CD4-positive, CD25-positive, alpha-beta regulatory T cell (primary cell): ENCODE measurements around the gene CFAP299. TPM values are rescaled to one million over a fixed set of nuclear protein-coding genes. Genes with fewer than 3 reads are reported as not detected.

Experiments used
- ATAC-seq, 2 donors: fragments of 150-1000 bp; cut with Tn5 transposase; one replicate each; pipeline ENCODE4 v1.10.0; 2021; ENCODE audit warnings: low read depth in 2 of 2, moderate number of reproducible peaks in 2 of 2, moderate library complexity in 1 of 2
- DNase-seq, 3 donors: peaks; one replicate each; pipeline versions ENCODE4 v3.0.0 to v3.0.0-alpha.2; 2012 to 2022; ENCODE audit warnings: mixed read lengths in 1 of 3
- H3K27ac ChIP-seq: one replicate; pipeline ENCODE4 v1.7.0; 2013; ENCODE audit warnings: mild to moderate bottlenecking, low read length; ENCODE audit not compliant: insufficient read depth, poor library complexity, severe bottlenecking
- H3K27me3 ChIP-seq: one replicate; pipeline ENCODE4 v1.7.0; 2013; ENCODE audit warnings: low read length; ENCODE audit not compliant: control insufficient read depth, insufficient read depth
- H3K36me3 ChIP-seq: one replicate; pipeline ENCODE4 v1.7.0; 2013; ENCODE audit warnings: mild to moderate bottlenecking, low read length, moderate library complexity; ENCODE audit not compliant: control insufficient read depth, insufficient read depth
- H3K4me1 ChIP-seq: 2 replicates; pipeline ENCODE4 v1.7.0; 2013; ENCODE audit warnings: mild to moderate bottlenecking, low read length; ENCODE audit not compliant: insufficient read depth, control insufficient read depth, poor library complexity, severe bottlenecking
- H3K4me3 ChIP-seq: one replicate; pipeline ENCODE4 v1.7.0; 2013; ENCODE audit warnings: low read depth, mild to moderate bottlenecking, low read length, moderate library complexity
- H3K9me3 ChIP-seq, 2 experiments: 1 replicate in 1 of 2; 2 replicates in 1 of 2; pipeline ENCODE4 v1.7.0; 2013; ENCODE audit warnings: low read length in 2 of 2, mild to moderate bottlenecking in 1 of 2, moderate library complexity in 1 of 2; ENCODE audit not compliant: control insufficient read depth in 2 of 2
- H3K27ac Mint-ChIP-seq, 3 donors: one replicate each; pipeline ENCODE4 v1.8.0; 2020 to 2022; ENCODE audit warnings: mild to moderate bottlenecking in 3 of 3, mixed read lengths in 3 of 3, moderate library complexity in 2 of 3
- H3K27me3 Mint-ChIP-seq: one replicate; pipeline ENCODE4 v1.8.0; 2022; ENCODE audit warnings: mild to moderate bottlenecking, mixed read lengths
- H3K36me3 Mint-ChIP-seq: one replicate; pipeline ENCODE4 v1.8.0; 2020; ENCODE audit warnings: mixed read lengths
- H3K4me1 Mint-ChIP-seq, 4 donors: one replicate each; pipeline ENCODE4 v1.8.0; 2020 to 2022; ENCODE audit warnings: mixed read lengths in 4 of 4, mild to moderate bottlenecking in 1 of 4
- H3K4me3 Mint-ChIP-seq, 4 donors: one replicate each; pipeline ENCODE4 v1.8.0; 2020 to 2022; ENCODE audit warnings: mild to moderate bottlenecking in 4 of 4, mixed read lengths in 4 of 4, moderate library complexity in 3 of 4
- H3K9me3 Mint-ChIP-seq, 7 donors: one replicate each; pipeline ENCODE4 v1.8.0; 2020 to 2022; ENCODE audit warnings: mixed read lengths in 7 of 7, mild to moderate bottlenecking in 3 of 7, moderate library complexity in 2 of 7
- polyA plus RNA-seq, 4 donors: library from polyadenylated mRNA; unstranded; fragments of 300-500 nt; fragmentation: Illumina TruSeq; gene quantifications; one replicate each; pipeline ENCODE4 v1.2.3, GENCODE V29; 2021
- total RNA-seq: library from RNA; stranded (reverse); gene quantifications from one replicate; pipeline ENCODE4 v1.2.3, GENCODE V29; 2022

CFAP299 gene
- total and polyA plus RNA-seq, 5 donors from 2014 or later = not detected

DNA sequence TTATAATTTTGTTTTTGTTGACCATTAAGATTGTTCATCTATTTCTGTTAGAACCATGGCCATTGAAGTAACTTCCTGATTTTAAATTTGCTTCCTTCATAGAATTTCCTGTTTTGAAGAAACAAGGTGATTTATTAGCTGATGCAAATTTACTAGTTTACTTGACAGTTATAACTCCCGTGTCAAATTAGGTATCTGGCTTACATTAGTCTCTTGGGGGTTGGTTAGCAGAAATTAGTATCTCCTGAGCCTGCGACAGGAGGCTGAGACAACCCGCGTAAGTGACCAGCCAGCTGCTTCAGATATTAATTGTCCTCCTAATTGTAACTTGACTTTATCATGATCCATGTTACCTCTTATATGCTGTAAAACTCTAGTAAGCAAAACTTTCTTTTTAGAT, 154.3 kb downstream of the CFAP299 start:
- DNase-seq = no peak
- Histone ChIP-seq H3K36me3 (no peaks in the 10 kb centered on the region), H3K9me3 (no peaks in the 10 kb centered on the region), H3K27ac (no peak overlapping the region), H3K4me1 (peaks cover 46% of the 10 kb centered on the region), H3K4me3 (peak overlapping the region; percentile 22), H3K27me3 (no peaks in the 10 kb centered on the region)
- Mint-ChIP-seq H3K27me3 (no peaks in the 10 kb centered on the region), H3K4me1 (peaks cover 26 to 53% (median 44%) of the 10 kb centered on the region in 4 donors), H3K4me3 (peak overlapping the region; percentile 4 to 79 (median 50)), H3K27ac (peak overlapping the region in 2 of 3 donors; percentile 12 to 53), H3K9me3 (peaks cover 0 to 16% (median 2%) of the 10 kb centered on the region in 7 donors), H3K36me3 (peaks cover 14% of the 10 kb centered on the region)
- ATAC-seq = no peak

DNA sequence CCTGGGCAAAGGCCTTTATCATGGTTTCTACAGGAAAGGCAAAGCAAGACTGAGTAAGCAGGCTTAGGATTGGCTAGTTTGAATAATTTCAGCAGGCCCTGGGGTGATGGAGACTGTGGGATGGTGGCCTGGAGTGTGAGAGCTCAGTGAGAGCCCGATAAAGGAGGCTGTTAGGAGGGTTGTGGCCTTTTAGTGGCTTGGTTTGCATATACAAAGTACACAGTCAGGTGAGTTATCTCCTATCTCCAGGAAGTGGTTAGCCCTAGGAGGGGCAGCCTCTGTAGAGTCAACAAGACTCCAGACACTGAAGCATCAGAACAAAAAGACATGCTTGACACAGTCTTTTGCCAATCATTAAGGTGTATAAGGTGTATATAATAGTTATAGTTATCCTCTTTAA, 157.2 kb downstream of the CFAP299 start:
- H3K4me3 Mint-ChIP-seq = peak overlapping the region; percentile 65 to 85 (median 73)
- peak overlapping the region; percentile 95 to 99 (median 97) for H3K27ac Mint-ChIP-seq
- Histone ChIP-seq H3K36me3 (no peaks in the 10 kb centered on the region), H3K27me3 (no peaks in the 10 kb centered on the region), H3K4me3 (peak overlapping the region; percentile 45), H3K27ac (peak overlapping the region; percentile 60), H3K4me1 (peaks cover 57% of the 10 kb centered on the region), H3K9me3 (peaks cover 3 to 9% of the 10 kb centered on the region in 2 experiments)
- peak; percentile 99 to 100 for ATAC-seq
- H3K27me3 Mint-ChIP-seq = no peaks in the 10 kb centered on the region
- H3K4me1 Mint-ChIP-seq = peaks cover 26 to 69% (median 57%) of the 10 kb centered on the region in 4 donors
- peaks cover 0 to 30% (median 4%) of the 10 kb centered on the region in 7 donors for H3K9me3 Mint-ChIP-seq
- H3K36me3 Mint-ChIP-seq = peaks cover 14% of the 10 kb centered on the region
- DNase-seq = peak; percentile 28 to 94 (median 83)

DNA sequence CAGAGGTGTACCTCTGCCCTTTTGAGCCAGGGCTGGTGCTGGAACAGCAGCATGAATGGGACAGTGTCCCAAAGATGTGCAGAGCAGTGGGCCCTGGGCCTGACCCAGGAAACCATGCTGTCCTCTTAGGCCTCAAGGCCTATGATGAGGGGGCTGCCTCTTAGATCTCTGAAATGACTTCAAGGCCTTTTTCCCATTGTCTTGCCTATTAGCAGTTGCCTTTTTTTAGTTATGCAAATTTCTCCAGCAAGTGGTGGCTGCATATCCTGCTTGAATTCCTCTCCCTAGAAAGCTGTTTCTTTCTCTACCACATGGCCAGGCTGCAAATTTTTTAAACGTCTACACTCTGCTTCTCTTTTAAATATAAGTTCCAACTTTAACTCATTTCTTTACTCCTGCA, 160.3 kb downstream of the CFAP299 start:
- Histone ChIP-seq H3K4me3 (no peak overlapping the region), H3K4me1 (peaks cover 62% of the 10 kb centered on the region), H3K27ac (no peak overlapping the region), H3K36me3 (no peaks in the 10 kb centered on the region), H3K27me3 (no peaks in the 10 kb centered on the region), H3K9me3 (peaks cover 3 to 9% of the 10 kb centered on the region in 2 experiments)
- Mint-ChIP-seq H3K4me3 (peak overlapping the region in 2 of 4 donors; percentile 3 to 8), H3K27me3 (no peaks in the 10 kb centered on the region), H3K4me1 (peaks cover 21 to 79% (median 63%) of the 10 kb centered on the region in 4 donors), H3K9me3 (peaks cover 0 to 29% (median 3%) of the 10 kb centered on the region in 7 donors), H3K36me3 (peaks cover 9% of the 10 kb centered on the region), H3K27ac (peak overlapping the region in 2 of 3 donors; percentile 20 to 39)
- ATAC-seq = no peak
- no peak for DNase-seq

DNA sequence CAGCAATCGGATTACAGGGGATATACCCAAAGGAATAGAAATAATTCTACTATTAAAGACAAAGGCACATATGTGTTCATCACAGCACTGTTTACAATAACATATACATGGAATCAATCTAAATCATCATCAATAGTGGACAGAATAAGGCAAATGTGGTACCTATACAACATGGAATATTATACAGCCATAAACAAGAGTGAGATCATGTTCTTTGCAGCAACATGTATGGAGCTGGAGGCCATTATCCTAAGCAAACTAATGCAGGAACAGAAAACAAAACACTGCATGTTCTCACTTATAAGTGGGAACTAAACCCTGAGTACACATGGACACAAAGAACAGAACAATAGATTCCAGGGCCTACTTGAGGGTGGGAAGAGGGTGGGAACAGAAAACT, 163.2 kb downstream of the CFAP299 start:
- Mint-ChIP-seq H3K4me1 (peaks cover 19 to 77% (median 57%) of the 10 kb centered on the region in 4 donors), H3K9me3 (peaks cover 0 to 29% (median 3%) of the 10 kb centered on the region in 7 donors), H3K36me3 (no peaks in the 10 kb centered on the region), H3K27me3 (no peaks in the 10 kb centered on the region), H3K4me3 (peak overlapping the region in 1 of 4 donors; percentile 4), H3K27ac (no peak overlapping the region)
- H3K36me3 ChIP-seq = no peaks in the 10 kb centered on the region
- ATAC-seq = no peak
- DNase-seq = no peak
- peaks cover 3 to 9% of the 10 kb centered on the region in 2 experiments for H3K9me3 ChIP-seq
- no peak overlapping the region for H3K4me3 ChIP-seq
- no peaks in the 10 kb centered on the region for H3K27me3 ChIP-seq
- H3K4me1 ChIP-seq = peaks cover 45% of the 10 kb centered on the region
- H3K27ac ChIP-seq = no peak overlapping the region

DNA sequence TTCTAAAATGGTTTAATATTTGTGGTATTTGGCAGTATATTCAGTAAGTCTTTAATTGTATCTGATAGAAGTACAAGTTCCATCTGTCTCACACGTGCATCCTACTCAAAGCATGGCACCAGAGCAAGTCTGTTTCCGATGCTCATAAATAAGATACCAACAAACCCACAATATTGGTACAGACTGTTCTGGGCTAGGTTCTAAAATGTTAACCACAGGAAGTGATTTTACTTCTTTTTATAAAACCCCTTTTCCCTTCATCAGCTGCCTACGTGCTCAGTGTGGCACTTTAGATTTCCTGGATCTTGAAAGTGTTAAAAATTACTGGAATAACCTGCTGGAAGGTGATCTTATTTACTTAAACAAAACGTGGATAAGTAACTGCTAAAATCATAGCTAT, 165.1 kb downstream of the CFAP299 start:
- Histone ChIP-seq H3K36me3 (no peaks in the 10 kb centered on the region), H3K27me3 (no peaks in the 10 kb centered on the region), H3K4me3 (peak overlapping the region; percentile 52), H3K9me3 (peaks cover 3 to 8% of the 10 kb centered on the region in 2 experiments), H3K4me1 (peaks cover 29% of the 10 kb centered on the region), H3K27ac (no peak overlapping the region)
- Mint-ChIP-seq H3K4me3 (peak overlapping the region; percentile 3 to 56 (median 30)), H3K27ac (peak overlapping the region; percentile 44 to 81 (median 71)), H3K27me3 (no peaks in the 10 kb centered on the region), H3K9me3 (peaks cover 0 to 25% (median 3%) of the 10 kb centered on the region in 7 donors), H3K36me3 (no peaks in the 10 kb centered on the region), H3K4me1 (peaks cover 13 to 67% (median 45%) of the 10 kb centered on the region in 4 donors)
- DNase-seq = peak in 2 of 3 donors; percentile 75 to 77
- ATAC-seq = peak; percentile 99

DNA sequence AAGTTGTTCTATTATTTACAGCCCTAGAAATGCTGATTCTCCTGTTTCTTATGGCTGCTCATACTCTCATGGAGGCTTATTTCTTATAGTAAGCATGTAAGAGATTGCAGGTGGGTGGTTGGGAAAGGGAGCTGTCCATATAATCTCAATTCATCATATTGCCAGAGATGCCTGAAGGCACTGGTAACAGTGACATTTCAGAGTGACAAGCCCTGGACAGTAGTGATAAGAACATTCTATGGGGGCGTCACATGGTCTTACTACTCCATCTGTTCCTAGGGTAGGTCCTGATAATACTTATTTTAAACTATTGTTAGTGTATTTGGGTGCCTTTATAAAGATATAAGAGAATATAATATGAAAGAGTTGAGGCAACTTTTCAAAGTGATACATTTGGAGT, 171.5 kb downstream of the CFAP299 start:
- no peaks in the 10 kb centered on the region for H3K27me3 Mint-ChIP-seq
- ATAC-seq (no peak), DNase-seq (no peak)
- H3K36me3 Mint-ChIP-seq = no peaks in the 10 kb centered on the region
- H3K9me3 ChIP-seq = no peaks in the 10 kb centered on the region
- no peak overlapping the region for H3K4me3 ChIP-seq
- H3K4me1 ChIP-seq = peaks cover 8% of the 10 kb centered on the region
- H3K36me3 ChIP-seq = no peaks in the 10 kb centered on the region
- no peak overlapping the region for H3K27ac ChIP-seq
- peak overlapping the region in 2 of 3 donors; percentile 27 to 57 for H3K27ac Mint-ChIP-seq
- H3K27me3 ChIP-seq = no peaks in the 10 kb centered on the region
- H3K9me3 Mint-ChIP-seq = peaks cover 0 to 2% (median 0%) of the 10 kb centered on the region in 7 donors
- no peak overlapping the region for H3K4me3 Mint-ChIP-seq
- H3K4me1 Mint-ChIP-seq = peaks cover 10 to 53% (median 15%) of the 10 kb centered on the region in 4 donors

DNA sequence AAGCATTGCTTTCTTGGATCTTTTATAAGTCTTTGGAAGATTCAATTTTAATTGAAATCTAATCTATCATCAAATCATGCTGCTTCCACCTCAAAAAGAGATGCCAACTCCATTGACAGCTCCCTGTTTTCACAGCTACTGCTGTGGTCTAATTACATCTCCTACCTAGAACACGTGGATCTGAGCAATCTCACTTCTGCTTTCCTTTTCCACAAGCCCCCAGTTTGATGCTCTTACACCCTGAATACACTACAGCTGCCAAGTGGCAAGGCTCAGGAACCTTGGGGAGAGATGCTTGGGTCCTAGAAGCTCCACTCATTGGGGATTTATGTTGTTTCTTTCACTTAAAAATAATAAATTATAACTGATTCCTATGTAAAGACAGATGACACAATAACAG, 172.0 kb downstream of the CFAP299 start:
- H3K27me3 ChIP-seq = no peaks in the 10 kb centered on the region
- H3K4me1 Mint-ChIP-seq = peaks cover 7 to 48% (median 13%) of the 10 kb centered on the region in 4 donors
- DNase-seq = no peak
- no peak overlapping the region for H3K4me3 Mint-ChIP-seq
- no peaks in the 10 kb centered on the region for H3K9me3 ChIP-seq
- ATAC-seq = no peak
- no peaks in the 10 kb centered on the region for H3K36me3 Mint-ChIP-seq
- H3K4me3 ChIP-seq = no peak overlapping the region
- H3K4me1 ChIP-seq = peaks cover 4% of the 10 kb centered on the region
- peak overlapping the region in 2 of 3 donors; percentile 27 to 45 for H3K27ac Mint-ChIP-seq
- no peaks in the 10 kb centered on the region for H3K27me3 Mint-ChIP-seq
- H3K36me3 ChIP-seq = no peaks in the 10 kb centered on the region
- peaks cover 0 to 2% (median 0%) of the 10 kb centered on the region in 7 donors for H3K9me3 Mint-ChIP-seq
- no peak overlapping the region for H3K27ac ChIP-seq

DNA sequence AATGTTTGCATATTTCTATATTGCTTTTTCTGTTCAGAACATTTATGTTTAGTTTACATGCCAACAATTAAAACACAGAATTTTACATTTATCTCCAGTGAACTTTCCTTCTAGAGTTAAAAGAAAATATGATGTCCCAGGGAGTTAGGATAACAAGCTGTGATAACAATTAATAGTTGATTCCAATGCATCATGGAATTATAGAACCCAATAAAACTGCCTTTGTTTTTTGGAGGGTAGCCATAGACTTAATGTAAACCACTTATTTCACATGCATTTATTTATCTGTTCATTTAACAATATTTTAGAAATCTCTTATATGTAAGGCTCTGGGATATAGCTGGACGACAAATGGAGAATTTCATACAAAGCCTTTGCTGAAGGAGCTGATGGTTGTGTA, 180.0 kb downstream of the CFAP299 start:
- H3K36me3 Mint-ChIP-seq = no peaks in the 10 kb centered on the region
- H3K9me3 Mint-ChIP-seq = peaks cover 0 to 5% (median 0%) of the 10 kb centered on the region in 7 donors
- Histone ChIP-seq H3K4me1 (no peaks in the 10 kb centered on the region), H3K4me3 (no peak overlapping the region), H3K27ac (no peak overlapping the region), H3K36me3 (no peaks in the 10 kb centered on the region), H3K9me3 (no peaks in the 10 kb centered on the region), H3K27me3 (no peaks in the 10 kb centered on the region)
- no peak overlapping the region for H3K27ac Mint-ChIP-seq
- ATAC-seq (no peak), DNase-seq (no peak)
- no peak overlapping the region for H3K4me3 Mint-ChIP-seq
- no peaks in the 10 kb centered on the region for H3K27me3 Mint-ChIP-seq
- peaks cover 0 to 4% (median 0%) of the 10 kb centered on the region in 4 donors for H3K4me1 Mint-ChIP-seq
